Lung microvascular endothelial cell (primary cell): ENCODE measurements around the gene POTEM. TPM values are rescaled to one million over a fixed set of nuclear protein-coding genes. Genes with fewer than 3 reads are reported as not detected.
"Not testable (repeated sequence)": the region's sequence is repeated elsewhere in the genome, so short reads cannot be mapped to it uniquely, and the experiment has no call there.

ENCODE experiments used
- DNase-seq, 2 donors: peaks; one replicate each; pipeline versions ENCODE4 v3.0.0 to v3.0.0-alpha.2; 2010; ENCODE audit warnings: low read depth in 2 of 2
- total RNA-seq: library from RNA; depleted of rRNA; stranded (reverse); fragments of >200 nt; gene quantifications from 2 replicates; pipeline ENCODE4 v1.2.1, GENCODE V29; 2014

POTEM gene
- total RNA-seq, 1 donor from 2014 or later = not detected

GRCh38 chr14:19036811-19037382 lies 69.7 kb downstream of the POTEM start:
- DNase-seq = not testable (repeated sequence)

DNA sequence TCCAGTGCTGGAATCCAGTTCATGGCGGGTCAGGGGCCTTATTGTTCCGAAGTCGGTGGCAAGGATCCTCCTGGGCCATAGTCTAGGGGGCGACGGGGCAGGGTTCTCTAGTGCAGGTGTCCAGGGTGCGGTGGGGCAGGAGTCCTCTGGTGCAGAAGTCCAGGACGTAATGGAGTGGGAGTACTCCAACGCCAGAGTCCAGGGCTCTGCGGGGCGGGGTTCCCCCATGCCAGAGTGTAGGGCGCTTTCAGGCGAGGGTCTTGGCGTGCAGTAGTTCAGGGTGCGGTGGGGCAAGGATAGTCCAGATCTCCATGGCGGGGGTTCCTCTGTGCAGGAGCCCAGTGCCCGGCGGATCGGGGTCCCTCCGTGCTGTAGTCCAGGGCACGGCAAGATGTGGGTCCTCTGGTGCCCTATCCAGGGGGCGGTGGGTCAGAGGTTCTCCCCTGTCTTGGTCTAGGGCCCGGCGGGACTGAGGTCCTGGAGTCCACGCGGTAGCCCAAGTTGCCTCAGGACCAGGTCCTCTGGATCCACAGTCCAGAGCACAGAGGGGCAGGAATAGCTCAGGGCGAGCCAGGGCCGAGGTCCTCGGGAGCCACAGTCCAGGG lies 70.9 kb downstream of the POTEM start:
- DNase-seq = not testable (repeated sequence)

DNA sequence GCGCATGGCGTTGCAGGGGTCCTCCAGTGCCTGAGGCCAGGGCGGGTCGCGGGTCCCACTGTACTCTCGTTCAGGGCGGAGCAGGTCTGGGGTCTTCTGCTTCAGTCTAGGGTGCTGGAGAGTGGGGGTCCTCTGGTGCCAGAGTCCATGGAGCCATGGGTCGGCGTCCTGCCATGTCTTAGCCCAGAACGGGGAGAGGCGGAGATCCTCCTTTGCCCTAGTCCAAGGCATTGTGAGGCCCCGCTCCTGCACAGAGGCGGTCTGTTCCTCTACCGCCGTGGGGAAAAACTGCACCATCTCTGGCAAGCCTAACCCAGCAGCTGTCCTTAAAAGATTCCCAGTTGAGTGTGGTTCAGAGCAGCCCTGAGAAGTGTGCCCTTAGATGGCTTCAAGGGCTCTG lies 71.6 kb downstream of the POTEM start:
- not testable (repeated sequence) for DNase-seq

GRCh38 chr14:19043384-19043783 lies 76.2 kb downstream of the POTEM start:
- not testable (repeated sequence) for DNase-seq
